SKM-1 treated with dmso at 0.1 percent for 144 hours (cell line): Measurements from ENCODE around the gene TRIM10.
"Not testable (repeated sequence)": the region's sequence is repeated elsewhere in the genome, so short reads cannot be mapped to it uniquely, and the experiment has no call there.

Source experiments
- DNase-seq: peaks from one replicate; lab custom pipeline; 2025; ENCODE audit not compliant: unreplicated experiment; lab: John Stamatoyannopoulos, UW

Gene TRIM10

DNA sequence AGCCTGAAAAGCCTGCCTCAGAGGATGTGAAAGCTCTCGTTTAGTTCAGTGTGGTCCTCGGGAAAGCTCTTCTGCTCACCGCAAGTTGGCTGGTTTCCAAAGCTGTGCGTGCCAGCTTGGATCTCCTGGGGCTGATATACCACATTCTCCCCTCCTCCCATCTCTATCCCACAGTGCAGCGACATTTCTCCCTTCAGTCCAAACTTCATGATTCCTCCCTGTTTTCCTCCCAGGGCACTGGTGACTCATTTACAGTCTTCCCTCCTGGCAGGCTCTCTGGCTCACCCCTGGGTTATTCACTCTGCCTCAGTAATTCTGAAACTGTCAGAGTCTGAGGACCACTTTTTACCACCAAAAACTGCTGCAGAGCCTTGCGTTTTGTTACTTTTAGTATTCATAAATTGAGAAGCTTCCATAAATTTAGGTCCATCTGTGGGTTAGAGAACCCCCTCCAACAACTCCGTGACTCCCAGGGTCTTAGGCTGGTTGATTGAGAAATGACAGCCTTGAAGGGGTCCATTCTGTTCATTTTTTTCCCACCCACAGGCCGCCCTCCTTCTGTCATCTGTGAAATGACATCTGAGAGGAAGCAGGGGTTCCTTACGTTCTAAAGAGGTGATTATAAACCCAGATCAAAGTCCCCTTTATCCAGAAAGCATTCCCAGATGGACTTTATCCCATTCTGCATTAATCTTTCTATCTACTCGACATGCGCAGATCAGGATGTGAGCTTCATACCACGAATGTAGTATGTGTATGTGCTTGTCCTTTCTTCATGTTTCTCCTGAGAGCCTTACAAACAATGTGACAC is 6.1 kb downstream of the TRIM10 start:
- no peak for DNase-seq

DNA sequence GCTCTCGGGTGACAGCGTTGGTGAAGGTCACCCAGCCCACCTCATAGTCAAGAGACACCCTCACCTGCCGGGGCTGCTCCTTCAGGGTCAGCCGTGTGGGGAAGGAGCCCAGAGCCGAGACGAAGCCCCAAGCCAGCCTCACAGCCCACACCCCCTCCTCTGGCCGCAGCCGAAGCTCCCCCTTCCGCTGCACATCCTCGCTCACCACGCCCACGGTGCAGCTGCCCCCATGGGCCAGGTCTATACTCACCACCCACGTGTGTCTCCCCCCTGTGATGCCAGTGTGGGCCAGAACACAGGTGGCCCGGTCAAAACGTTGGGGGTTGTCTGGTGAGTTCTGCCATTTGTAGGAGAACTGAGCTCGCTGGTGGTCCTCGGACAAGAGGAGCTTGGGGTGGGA is 7.0 kb downstream of the TRIM10 start:
- no peak for DNase-seq

DNA sequence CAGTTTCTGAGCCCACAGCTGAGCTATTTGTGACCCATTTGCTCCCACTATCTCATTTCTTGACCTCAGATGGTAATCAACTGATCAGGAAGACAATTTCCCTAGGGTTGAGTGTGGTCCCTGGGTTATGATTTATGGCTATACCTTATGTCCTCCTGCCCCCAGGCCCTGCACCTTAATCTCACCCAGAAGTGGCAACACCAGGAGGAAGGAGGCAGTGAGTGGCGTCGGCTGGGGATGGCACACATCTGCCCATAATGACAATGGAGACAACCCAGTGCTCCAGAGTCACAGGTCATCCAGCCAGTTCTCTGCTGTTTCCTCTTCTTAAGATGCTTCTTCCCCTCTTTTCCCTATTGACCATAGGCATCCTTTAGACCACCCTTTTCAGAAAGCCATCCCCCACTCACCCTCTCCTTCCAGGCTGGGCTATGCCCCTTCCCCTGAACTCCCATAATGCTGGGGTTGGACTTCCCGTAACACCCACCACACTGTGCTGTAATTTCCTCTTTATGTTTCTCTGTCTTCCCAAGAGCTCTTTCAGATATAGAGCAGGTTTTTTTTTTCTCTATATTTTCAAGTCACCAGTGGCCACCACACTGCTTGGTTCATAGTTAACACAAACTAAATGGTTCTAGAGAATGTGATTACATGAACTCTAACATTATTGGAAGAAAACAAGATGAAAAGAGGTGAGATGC is 8.0 kb downstream of the TRIM10 start:
- no peak for DNase-seq

DNA sequence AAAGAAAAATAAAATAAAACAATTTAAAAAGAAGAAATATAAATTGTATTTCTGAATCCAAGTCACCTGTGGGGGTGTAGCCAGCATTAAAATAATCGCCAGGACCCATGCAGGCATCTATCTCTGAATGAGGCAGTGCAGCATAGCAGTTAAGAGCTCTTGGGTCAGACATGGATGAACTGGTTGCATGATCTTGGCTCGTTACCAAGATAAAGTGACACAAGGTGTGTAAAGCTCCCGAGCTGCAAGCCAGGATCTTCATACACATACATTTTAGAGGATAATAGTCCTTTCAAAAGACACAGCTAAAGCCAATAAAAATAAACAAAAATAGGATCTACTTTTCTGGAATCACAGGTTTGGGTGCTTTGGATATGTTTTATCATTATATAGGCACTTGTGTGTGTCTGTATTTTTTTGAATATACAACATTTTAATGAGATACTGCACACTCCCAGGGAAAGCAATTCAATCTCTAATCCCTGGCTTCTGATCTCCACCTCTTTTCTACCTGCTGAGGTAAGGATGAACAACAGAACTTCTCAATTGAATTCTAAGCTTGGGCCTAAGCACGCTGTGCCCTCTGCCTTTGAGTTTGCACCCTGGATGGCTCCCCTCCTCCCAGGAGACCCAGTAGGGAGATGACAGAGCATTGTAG is 8.9 kb downstream of the TRIM10 start:
- no peak for DNase-seq

DNA sequence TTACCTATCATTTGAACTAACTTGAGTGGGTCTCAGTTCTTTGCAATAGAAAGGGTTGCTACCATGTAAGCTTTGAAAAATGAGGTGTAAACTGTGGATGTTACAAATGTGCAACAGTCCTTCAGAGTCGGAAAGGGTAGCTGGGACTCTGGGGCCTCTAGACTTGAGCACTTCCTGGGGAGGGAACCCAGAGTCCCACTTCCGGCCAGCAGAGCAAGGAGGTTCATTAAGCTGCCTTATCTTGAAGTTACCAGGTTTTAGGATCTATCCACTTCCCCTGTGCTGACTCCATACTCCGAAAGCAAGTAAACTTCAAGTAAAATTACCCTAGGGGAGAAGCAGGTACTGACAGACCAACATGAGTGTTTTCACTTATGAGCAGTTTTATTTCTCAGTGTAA is 9.4 kb downstream of the TRIM10 start:
- peak; percentile 17 for DNase-seq

DNA sequence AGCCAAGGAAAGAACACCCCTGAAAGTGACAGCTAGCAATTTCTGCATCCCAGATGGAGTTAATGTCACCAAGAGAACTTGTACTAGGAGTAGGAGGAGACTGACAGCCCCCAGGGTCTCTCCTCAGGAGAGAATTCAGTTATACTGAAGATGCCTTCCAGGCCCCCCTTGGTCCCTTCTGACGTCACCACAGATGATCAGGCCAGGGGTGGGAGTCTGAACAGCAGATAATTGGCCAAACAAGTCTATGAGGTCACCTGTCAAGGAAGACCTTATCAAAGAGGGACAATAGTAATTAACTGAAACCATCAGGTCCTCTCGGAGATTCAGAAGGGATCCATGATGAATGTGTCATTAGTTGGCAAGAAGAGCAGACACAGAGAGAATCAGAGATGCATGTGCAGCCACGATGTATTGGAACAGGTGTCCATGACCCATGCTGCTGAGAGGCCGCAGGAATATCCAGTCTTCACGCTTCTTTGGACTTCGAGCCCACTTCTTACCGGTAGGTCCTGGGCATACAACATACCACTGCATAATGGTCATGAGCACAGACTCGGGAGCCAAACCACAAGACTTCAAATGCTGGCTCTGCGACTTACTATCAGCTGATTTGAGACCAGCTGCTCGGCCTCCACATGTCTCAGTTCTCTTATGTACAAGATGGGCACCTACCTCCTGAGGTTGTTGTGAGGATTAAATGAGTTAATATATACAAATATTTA is 10.2 kb downstream of the TRIM10 start:
- DNase-seq: no peak

DNA sequence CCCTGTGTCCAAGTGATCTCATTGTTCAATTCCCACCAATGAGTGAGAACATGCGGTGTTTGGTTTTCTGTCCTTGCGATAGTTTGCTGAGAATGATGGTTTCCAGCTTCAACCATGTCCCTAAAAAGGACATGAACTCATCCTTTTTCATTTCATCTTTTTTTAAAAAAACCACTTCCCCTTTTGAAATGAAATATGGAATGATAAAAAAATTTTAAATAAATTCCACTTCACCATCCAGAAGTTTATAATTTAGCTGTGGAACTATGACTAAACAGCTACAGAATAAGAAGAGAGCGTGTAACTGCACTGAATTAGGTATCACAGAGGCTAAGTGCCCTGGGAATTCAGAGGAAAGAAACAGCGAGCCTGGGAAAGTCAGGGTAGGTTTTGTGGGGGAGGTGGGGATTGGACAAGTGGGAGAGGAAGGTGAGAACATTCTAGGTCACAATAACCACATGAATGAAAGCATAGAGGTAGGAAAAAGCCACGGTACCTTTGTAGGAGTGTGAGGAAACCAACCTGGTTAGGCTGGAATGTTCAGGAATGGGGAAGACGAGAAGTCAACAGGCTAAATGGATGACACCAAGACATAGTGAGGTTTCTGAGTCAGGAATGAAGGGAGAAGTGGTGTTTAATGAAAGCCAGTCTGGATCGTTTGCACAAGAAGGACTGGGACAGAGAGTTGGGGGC is 11.0 kb downstream of the TRIM10 start:
- no peak for DNase-seq

DNA sequence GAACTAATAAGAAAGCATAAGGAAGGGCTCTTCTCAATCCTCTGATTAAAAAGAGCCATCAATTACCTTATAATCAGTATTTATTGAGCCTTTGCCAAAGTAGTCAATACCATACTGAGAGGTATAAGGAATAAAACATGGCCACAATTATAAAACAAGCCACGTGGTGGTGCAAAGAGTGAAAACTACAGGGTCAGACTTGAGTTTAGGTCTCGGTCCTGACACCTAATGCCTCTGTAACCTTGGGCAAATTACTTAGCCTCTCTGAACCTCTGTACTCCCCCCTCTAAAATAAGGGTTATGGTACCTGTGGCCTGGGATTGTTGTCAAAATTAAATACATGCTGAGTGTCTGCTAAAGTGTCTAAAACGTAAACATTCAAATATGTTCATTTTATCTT is 11.8 kb downstream of the TRIM10 start:
- DNase-seq: no peak

DNA sequence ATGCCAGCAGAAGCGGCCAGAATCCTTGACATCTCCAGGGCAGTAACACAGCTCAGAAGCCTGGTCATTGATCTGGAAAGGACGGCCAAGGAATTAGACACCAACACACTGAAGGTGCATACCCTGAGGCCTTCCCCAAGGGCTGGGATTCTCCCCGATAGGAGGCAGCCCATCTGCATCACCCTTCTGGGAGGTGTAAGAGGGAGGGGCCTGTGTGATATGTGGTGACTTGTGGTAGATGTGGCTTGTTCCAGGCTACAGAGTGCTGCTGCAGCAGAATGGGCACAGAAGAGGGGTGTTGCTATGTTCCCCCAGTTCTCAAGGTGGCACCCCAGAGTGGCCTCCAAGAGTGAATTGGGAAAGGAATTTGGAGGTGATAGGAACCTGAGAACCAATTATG is 13.9 kb downstream of the TRIM10 start:
- no peak for DNase-seq

DNA sequence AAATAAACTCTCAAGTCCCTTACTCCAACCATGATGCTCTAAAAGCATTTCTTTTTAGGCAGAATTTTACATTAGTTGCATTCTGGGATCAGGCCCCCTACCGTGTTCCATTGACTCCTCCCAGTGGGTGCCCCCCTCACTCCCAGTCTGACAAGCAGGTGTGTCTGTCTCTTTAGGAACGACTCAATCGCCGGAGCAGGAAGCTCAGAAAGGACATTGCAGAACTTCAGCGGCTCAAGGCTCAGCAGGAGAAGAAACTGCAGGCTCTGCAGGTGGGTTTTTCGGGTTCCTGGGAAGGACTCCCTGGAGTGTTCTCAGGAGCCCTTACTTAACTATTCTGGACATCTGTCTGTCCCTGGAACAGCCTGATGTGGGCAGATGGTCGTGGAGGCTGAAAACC is 15.2 kb downstream of the TRIM10 start:
- DNase-seq: no peak

DNA sequence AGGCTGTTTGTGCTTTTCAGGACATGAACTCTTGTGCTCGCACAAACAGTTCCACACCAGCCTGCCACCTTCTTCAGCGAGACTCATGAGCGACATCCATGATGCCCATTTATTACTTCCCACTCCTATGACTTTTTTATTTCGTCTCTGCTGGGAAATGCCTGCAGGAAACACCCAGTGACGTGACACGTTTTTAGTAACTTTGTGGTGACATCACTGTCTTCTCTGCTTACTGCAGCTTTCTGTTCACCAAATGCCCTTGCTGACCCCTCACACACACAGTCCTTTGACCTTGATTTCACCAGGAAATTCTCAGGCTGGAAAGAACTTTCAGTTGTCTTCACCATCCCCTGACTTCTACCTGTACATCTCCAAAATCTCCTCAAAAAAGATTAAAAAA is 16.2 kb downstream of the TRIM10 start:
- no peak for DNase-seq

DNA sequence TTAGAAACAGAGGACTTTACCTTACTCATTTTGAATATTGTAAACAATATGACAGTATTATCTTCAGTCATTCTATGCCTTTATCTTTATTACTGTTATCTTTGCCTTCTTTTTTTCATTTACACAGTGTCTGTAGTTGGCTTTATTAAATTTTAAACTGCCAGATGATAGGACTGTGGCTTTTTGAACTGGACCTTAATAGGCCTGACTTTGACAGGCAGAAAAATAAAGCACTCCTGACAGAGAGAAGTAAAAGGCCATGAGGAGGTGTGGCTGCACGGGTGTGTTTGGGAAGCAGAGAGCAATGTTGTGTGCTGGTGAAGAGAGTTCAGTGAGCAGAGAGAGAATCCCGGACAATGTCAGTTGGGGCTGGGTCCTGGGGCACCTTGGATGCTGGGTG is 17.2 kb downstream of the TRIM10 start:
- no peak for DNase-seq

DNA sequence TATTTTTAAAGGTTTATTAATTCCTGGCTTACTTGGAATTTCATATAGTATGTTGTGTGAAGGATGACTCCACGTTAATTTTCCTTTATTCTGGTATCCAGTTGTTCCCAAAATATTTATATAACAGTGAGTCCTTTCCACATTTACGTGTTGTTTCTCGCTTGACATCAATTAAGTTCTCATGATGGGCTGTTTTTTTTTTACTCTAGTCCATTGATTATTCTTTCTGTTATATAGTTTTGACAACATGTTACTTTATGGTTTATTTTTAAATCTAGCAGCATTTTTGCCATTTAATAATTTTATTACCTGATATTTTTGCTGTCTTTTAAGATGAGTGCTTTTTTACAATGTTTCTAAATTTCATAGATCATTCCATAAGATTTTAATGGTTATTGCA is 18.3 kb downstream of the TRIM10 start:
- DNase-seq: no peak

DNA sequence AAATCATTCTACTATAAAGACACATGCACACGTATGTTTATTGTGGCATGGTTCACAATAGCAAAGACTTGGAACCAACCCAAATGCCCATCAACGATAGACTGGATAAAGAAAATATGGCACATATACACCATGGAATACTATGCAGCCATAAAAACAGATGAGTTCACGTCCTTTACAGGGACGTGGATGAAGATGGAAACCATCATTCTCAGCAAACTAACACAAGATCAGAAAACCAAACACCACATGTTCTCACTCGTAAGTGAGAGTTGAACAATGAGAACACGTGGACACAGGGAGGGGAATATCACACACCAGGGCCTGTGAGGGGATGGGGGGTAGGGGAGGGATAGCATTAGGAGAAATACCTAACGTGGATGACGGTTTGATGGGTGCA is 20.8 kb downstream of the TRIM10 start:
- not testable (repeated sequence) for DNase-seq

DNA sequence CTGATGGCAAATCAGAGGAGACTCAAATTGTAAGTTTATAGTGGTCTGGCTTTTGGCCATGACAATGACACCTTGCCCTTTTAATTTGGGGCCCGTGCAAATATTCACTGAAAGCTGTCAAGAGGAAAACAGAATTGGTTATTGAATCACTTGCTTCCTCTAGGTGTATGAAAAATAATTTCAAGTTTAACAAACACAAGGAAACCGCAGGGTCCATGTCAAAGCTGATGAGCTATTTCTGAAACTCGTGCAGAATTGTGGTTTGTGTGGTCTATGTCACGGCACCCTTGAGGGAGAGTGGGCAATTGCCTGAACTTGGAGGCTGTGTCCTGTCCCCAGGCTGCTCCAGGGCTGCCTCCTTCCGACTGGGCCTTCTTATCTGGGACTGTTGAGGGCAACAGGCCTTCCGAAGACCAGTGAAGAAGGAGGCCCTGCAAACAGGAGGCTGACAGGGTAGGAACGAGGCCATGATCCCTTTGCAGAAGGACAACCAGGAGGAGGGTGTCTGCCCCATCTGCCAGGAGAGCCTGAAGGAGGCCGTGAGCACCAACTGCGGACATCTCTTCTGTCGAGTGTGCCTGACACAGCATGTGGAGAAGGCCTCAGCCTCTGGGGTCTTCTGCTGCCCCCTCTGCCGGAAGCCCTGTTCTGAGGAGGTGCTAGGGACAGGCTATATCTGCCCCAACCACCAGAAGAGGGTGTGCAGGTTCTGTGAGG is 24.3 kb downstream of the TRIM10 start:
- DNase-seq: no peak

DNA sequence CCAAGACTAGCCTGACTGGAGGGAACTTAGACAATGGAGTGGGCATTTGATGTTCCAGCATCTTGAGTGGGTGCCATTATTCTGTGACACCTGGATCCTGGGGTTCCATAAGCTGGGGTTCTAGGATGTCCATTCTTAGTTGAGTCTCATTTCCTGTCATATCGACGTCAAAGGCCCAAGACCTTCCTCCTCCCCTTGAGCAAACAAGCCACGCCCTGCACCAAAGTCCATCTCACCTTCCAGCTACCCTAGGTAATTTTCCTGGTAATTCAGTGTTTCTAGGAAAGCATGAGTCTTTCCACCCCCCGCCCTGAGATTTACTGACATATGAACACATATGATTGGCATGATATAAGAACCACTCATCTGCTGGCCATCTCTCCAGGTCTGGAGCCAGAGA is 25.3 kb downstream of the TRIM10 start, which contains the start of gene TRIM40:
TSS of gene TRIM40 (plus strand) at position 384 of the 400 bp plus-strand sequence. CDS start 897 bp downstream, outside the sequence.
- no peak for DNase-seq

DNA sequence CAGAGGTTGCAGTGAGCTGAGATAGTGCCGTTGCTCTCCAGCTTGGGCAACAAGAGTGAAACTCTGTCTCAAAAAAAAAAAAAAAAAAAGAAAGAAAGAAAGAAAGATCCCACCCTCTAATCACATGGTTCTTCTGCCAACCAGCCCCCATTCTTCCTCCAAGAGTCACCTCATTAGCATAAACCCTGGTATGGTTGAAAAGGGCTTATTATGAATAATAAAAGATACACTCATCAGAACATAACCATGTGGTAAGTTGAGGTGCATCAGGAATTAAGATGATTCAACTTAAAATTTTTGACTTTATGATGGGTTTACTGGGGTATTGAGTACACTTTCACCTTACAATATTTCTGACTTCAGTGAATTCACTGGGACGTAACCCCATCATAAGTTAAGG is 25.9 kb downstream of the TRIM10 start:
- DNase-seq: no peak

DNA sequence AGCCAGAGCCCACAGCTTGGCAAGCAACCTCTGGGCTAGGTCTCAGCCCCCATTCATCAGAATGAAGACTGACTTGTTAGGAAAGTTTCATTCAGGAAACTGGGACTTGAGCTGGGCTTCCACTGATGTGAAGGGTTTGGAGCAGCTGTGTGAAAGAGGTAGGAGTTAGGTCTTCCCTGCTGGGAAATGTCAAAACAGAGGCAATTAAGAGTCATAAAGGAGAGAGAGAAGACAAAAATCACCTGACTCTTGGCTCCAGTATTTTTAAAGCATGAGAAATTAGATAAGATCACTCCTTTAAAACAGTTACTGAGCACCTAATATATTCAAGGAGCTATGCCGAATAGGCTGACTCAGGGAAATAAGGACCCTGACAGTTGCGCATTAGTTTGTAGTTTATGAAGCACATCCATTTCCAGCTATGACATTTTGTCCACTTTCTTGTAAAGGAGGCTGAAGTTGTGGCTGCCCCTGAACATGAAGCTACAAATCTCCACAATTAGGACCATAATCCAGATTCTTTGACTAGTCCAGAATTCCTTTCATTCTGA is 29.0 kb downstream of the TRIM10 start:
- no peak for DNase-seq

DNA sequence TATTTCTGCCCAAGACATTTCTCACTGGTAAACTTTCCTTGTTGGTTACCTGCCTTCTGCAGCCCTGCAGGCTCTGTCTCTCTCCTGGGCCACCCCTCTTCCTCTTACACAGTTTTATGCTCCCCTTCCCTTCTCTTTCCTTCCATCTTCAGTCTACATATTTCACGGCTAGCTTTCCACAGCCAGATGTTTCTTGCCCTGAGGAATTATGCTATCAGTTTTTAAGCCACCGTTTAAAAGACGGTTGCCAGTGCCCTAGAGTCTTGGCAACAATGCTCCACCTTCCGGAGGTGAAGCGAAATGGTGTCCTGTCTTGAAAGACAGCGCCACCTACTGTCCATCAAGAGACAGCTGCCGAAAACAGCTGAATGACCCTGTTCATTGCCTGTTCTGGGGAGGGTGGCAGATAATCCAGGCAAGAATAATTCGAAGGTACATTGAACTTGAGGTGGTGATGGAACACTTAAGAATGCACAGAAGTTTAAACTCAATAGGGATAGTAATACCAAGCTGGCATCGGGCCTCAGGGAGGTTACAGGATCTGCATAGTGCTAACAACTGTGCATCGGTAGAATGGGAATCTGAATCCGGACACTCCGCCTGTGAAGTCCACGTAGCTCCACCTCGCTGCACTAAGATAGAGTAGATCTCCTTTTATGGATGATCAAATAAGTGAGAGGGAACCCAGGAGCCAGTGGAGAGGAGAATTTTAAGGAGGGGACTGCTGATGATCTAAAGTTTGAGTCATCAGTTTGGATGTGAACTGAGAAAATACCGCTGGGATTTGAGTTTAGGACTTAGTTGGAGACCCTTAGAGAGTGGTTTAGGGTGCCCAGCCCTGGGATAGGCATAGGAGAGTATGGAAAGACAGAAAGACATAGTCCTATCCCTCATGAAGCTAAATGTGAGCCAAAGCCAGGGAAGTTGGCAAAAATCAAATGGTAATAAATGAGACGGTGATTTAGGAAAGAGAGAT is 29.8 kb downstream of the TRIM10 start:
- DNase-seq: peak; percentile 64
